HL-60/S4 treated with phorbol 12-myristate 13-acetate at 8.2 ng/mL for 4 days and 3 days (cell line): ENCODE data around the gene ZNF618.

Experiments
- in situ Hi-C: fragments of 300-500 bp; cut with MboI; formaldehyde crosslinking; loops from 2 replicates; pipeline ENCODE4 v1.15.0; 2022; ENCODE audit warnings: low sequenced_read_pairs

ZNF618 gene

GRCh38 chr9:113932906-113933584, 56.9 kb downstream of the ZNF618 start:
- in situ Hi-C loops, result no loop called here

- in situ Hi-C loops, result no loop called here
Observed at GRCh38 chr9:113933671-113934070, 57.6 kb downstream of the ZNF618 start.

- in situ Hi-C loops, result no loop called here
Observed at GRCh38 chr9:113934167-113934828, 58.2 kb downstream of the ZNF618 start.

GRCh38 chr9:113934829-113935676, 58.9 kb downstream of the ZNF618 start:
- in situ Hi-C loops, result no loop called here

GRCh38 chr9:113935677-113936380, 59.7 kb downstream of the ZNF618 start:
- in situ Hi-C loops, result no loop called here

- in situ Hi-C loops, result no loop called here
Observed at GRCh38 chr9:113940077-113940476, 64.0 kb downstream of the ZNF618 start.

- in situ Hi-C loops, result no loop called here
Observed at GRCh38 chr9:113941056-113941455, 64.9 kb downstream of the ZNF618 start.

GRCh38 chr9:113941526-113941925, 65.4 kb downstream of the ZNF618 start:
- in situ Hi-C loops, result no loop called here

GRCh38 chr9:113943112-113944009, 67.3 kb downstream of the ZNF618 start:
- in situ Hi-C loops, result no loop called here

- in situ Hi-C loops, result no loop called here
Observed at GRCh38 chr9:113945784-113946183, 69.7 kb downstream of the ZNF618 start.

GRCh38 chr9:113946496-113947115, 70.5 kb downstream of the ZNF618 start:
- in situ Hi-C loops, result no loop called here

GRCh38 chr9:113947941-113948340, 71.8 kb downstream of the ZNF618 start:
- in situ Hi-C loops, result no loop called here

GRCh38 chr9:113948891-113949570, 72.9 kb downstream of the ZNF618 start:
- in situ Hi-C loops, result no loop called here

- in situ Hi-C loops, result no loop called here
Observed at GRCh38 chr9:113949571-113950078, 73.5 kb downstream of the ZNF618 start.

- in situ Hi-C loops, result no loop called here
Observed at GRCh38 chr9:113950195-113951031, 74.3 kb downstream of the ZNF618 start.

GRCh38 chr9:113951032-113951372, 74.9 kb downstream of the ZNF618 start:
- in situ Hi-C loops, result no loop called here

- in situ Hi-C loops, result no loop called here
Observed at GRCh38 chr9:113952676-113953075, 76.6 kb downstream of the ZNF618 start.

GRCh38 chr9:113953531-113953930, 77.4 kb downstream of the ZNF618 start:
- in situ Hi-C loops, result no loop called here
